ENCODE measurements around the gene COPS8.

DNA sequence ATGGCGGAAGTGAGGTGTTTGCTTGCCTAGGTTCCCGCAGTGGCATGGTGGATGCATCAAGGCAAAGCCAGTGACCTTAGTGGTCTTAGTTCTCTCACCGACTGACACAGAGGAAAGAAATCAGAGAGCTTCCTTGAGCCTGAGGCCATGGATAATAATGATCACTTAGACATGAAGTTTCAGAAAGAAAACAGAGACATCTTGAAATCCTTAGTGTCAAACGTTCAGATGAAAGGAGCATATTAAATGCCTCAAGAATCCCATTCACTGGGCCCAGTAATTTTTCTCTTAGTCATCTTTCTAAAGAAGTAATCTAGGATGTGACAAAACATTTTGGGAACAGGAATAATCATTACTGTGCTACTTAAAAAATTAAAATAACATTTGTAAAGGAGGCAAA, 35.2 kb downstream of the COPS8 start:
- no peak for TF ChIP-seq EZH2 (IDR thresholded peaks at IDR 0.05; ENCODE audit: insufficient read depth, low read length)
- TF ChIP-seq, protein P1, sequence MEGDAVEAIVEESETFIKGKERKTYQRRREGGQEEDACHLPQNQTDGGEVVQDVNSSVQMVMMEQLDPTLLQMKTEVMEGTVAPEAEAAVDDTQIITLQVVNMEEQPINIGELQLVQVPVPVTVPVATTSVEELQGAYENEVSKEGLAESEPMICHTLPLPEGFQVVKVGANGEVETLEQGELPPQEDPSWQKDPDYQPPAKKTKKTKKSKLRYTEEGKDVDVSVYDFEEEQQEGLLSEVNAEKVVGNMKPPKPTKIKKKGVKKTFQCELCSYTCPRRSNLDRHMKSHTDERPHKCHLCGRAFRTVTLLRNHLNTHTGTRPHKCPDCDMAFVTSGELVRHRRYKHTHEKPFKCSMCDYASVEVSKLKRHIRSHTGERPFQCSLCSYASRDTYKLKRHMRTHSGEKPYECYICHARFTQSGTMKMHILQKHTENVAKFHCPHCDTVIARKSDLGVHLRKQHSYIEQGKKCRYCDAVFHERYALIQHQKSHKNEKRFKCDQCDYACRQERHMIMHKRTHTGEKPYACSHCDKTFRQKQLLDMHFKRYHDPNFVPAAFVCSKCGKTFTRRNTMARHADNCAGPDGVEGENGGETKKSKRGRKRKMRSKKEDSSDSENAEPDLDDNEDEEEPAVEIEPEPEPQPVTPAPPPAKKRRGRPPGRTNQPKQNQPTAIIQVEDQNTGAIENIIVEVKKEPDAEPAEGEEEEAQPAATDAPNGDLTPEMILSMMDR (IDR thresholded peaks at IDR 0.05; ENCODE audit: insufficient read depth, low read depth, low read length), result no peak
